Activated gamma-delta T cell treated with Interleukin-2 at 50 U/mL for 16 hours (primary cell): ENCODE measurements around the gene FRMD4B.

ENCODE experiments used
- DNase-seq: peaks from one replicate; pipeline ENCODE4 v3.0.0-alpha.2; 2020

The FRMD4B gene

GRCh38 chr3:69385723-69386555 is at the start of gene FRMD4B:
Gene FRMD4B (minus strand): TSS chr3:69386088. CDS start chr3:69385989, 99 bp downstream.
- peak; percentile 11 for DNase-seq

- no peak for DNase-seq
Observed at GRCh38 chr3:69433969-69434325, 48.1 kb upstream of the FRMD4B start.

GRCh38 chr3:69433121-69433968 is 47.5 kb upstream of the FRMD4B start:
- DNase-seq, result no peak

GRCh38 chr3:69428657-69429255 is 42.9 kb upstream of the FRMD4B start:
- no peak for DNase-seq

GRCh38 chr3:69426967-69427304 is 41.0 kb upstream of the FRMD4B start:
- DNase-seq, result no peak

GRCh38 chr3:69426291-69426966 is 40.5 kb upstream of the FRMD4B start:
- no peak for DNase-seq

- no peak for DNase-seq
Observed at GRCh38 chr3:69425249-69425648, 39.4 kb upstream of the FRMD4B start.

GRCh38 chr3:69423463-69424155 is 37.7 kb upstream of the FRMD4B start:
- DNase-seq, result no peak

GRCh38 chr3:69422751-69423150 is 36.9 kb upstream of the FRMD4B start:
- DNase-seq, result no peak

GRCh38 chr3:69420781-69421520 is 35.1 kb upstream of the FRMD4B start:
- DNase-seq, result no peak

- no peak for DNase-seq
Observed at GRCh38 chr3:69419276-69419675, 33.4 kb upstream of the FRMD4B start.

- no peak for DNase-seq
Observed at GRCh38 chr3:69417541-69418078, 31.7 kb upstream of the FRMD4B start.

GRCh38 chr3:69413551-69414207 is 27.8 kb upstream of the FRMD4B start:
- no peak for DNase-seq

- DNase-seq, result no peak
Observed at GRCh38 chr3:69411346-69411745, 25.5 kb upstream of the FRMD4B start.

GRCh38 chr3:69410301-69410700 is 24.4 kb upstream of the FRMD4B start:
- DNase-seq, result peak; percentile 52

GRCh38 chr3:69409831-69410230 is 23.9 kb upstream of the FRMD4B start:
- no peak for DNase-seq

- no peak for DNase-seq
Observed at GRCh38 chr3:69409011-69409410, 23.1 kb upstream of the FRMD4B start.

GRCh38 chr3:69408542-69408941 is 22.7 kb upstream of the FRMD4B start:
- no peak for DNase-seq

GRCh38 chr3:69407908-69408307 is 22.0 kb upstream of the FRMD4B start:
- no peak for DNase-seq

- DNase-seq, result no peak
Observed at GRCh38 chr3:69406163-69406562, 20.3 kb upstream of the FRMD4B start.

GRCh38 chr3:69405067-69405466 is 19.2 kb upstream of the FRMD4B start:
- no peak for DNase-seq
